Osteocyte (in vitro differentiated cells): ENCODE results near the gene MRTFA. TPM values are rescaled to one million over a fixed set of nuclear protein-coding genes. Genes with fewer than 3 reads are reported as not detected.
A peak's percentile ranks its signal among the peaks of the same experiment; 100 is the strongest.

Experiments used
- DNase-seq: peaks from one replicate; pipeline ENCODE4 v3.0.0; 2021; ENCODE audit warnings: mixed read lengths; ENCODE audit not compliant: unreplicated experiment; ENCODE audit errors: extremely low spot score
- H3K27ac Mint-ChIP-seq: one replicate; pipeline ENCODE4 v1.8.0; 2021; ENCODE audit warnings: mild to moderate bottlenecking, mixed read lengths; ENCODE audit not compliant: unreplicated experiment
- H3K27me3 Mint-ChIP-seq: one replicate; pipeline ENCODE4 v1.8.0; 2021; ENCODE audit warnings: mixed read lengths; ENCODE audit not compliant: unreplicated experiment
- H3K36me3 Mint-ChIP-seq: one replicate; pipeline ENCODE4 v1.8.0; 2021; ENCODE audit warnings: mixed read lengths; ENCODE audit not compliant: unreplicated experiment
- H3K4me1 Mint-ChIP-seq: one replicate; pipeline ENCODE4 v1.8.0; 2021; ENCODE audit warnings: mixed read lengths; ENCODE audit not compliant: unreplicated experiment
- H3K4me3 Mint-ChIP-seq: one replicate; pipeline ENCODE4 v1.8.0; 2021; ENCODE audit warnings: mild to moderate bottlenecking, moderate library complexity, mixed read lengths; ENCODE audit not compliant: unreplicated experiment
- H3K9me3 Mint-ChIP-seq: one replicate; pipeline ENCODE4 v1.8.0; 2021; ENCODE audit warnings: mixed read lengths; ENCODE audit not compliant: unreplicated experiment
- long read RNA-seq: library from polyadenylated mRNA; unstranded; transcript quantifications from one replicate; pipeline ENCODE4 v2.0.0, GENCODE V29; 2021
- total RNA-seq: library from RNA; stranded (reverse); gene quantifications from 2 replicates; pipeline ENCODE4 v1.2.1, GENCODE V29; 2021
- TF ChIP-seq, protein P1 (sequence below): fragments of 200-600 bp; sonication (generic); IDR thresholded peaks from 2 replicates; pipeline ENCODE4 v1.5.0; 2021; ENCODE audit warnings: antibody characterized with exemption, mild to moderate bottlenecking, moderate library complexity

The MRTFA gene
- 59.0 and 71.9 TPM in 2 replicates for total RNA-seq
- long read RNA-seq, partial matches to known transcripts, result 6 of 18 reads
- long read RNA-seq, other reads (novel, unspliced or antisense), result 11 of 18 reads

DNA sequence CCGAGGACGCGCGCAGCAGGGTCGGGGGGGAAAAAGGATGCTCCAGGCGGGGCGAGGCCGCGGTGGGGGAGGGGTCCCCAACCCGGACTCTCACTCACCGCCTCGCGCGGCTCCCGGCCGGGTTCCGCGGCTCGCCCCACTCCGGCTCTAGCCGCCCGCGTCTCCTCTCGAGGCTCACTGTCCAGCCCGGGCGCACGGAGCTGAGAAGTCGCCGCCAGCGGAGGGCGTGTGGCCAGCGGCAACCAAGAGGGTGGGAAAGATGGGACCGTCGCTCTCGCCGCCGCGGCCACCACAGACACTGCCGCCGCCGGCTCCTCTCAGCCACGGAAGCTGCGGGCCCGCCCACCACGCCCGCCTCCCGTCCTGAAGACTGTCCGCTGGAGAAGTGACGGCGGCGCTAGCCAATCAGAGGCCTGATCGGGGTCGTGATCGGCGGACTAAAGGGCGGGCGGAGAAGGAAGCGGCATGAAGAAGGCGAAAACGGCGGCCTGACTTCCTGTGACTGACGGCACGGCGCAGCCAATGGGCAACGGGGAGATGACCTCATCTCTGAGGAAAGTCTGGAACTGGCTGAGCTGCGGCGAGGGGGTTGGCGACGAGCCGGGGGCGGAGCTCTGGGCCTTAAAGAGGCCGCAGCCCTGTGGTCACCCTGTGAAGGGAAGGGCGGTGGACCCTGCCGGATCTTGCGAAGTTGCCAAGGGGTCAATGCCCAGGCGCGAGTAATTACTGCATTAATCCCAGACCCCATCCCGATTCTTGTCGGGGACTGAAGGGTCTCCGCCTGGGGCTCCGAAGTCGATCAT is at the start of gene MRTFA:
Gene MRTFA, minus strand, starts transcription at position 340 of the 803 bp plus-strand sequence.
- Mint-ChIP-seq H3K4me3 (peak within 1 kb of the TSS; percentile 90), H3K27ac (peak within 1 kb of the TSS; percentile 97), H3K27me3 (no peaks in the 10 kb centered on the region), H3K4me1 (peaks cover 36% of the 10 kb centered on the region), H3K9me3 (no peaks in the 10 kb centered on the region), H3K36me3 (no peaks in the 10 kb centered on the region)
- TF ChIP-seq, protein P1, sequence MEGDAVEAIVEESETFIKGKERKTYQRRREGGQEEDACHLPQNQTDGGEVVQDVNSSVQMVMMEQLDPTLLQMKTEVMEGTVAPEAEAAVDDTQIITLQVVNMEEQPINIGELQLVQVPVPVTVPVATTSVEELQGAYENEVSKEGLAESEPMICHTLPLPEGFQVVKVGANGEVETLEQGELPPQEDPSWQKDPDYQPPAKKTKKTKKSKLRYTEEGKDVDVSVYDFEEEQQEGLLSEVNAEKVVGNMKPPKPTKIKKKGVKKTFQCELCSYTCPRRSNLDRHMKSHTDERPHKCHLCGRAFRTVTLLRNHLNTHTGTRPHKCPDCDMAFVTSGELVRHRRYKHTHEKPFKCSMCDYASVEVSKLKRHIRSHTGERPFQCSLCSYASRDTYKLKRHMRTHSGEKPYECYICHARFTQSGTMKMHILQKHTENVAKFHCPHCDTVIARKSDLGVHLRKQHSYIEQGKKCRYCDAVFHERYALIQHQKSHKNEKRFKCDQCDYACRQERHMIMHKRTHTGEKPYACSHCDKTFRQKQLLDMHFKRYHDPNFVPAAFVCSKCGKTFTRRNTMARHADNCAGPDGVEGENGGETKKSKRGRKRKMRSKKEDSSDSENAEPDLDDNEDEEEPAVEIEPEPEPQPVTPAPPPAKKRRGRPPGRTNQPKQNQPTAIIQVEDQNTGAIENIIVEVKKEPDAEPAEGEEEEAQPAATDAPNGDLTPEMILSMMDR, result no peak
- peak; percentile 100 for DNase-seq

DNA sequence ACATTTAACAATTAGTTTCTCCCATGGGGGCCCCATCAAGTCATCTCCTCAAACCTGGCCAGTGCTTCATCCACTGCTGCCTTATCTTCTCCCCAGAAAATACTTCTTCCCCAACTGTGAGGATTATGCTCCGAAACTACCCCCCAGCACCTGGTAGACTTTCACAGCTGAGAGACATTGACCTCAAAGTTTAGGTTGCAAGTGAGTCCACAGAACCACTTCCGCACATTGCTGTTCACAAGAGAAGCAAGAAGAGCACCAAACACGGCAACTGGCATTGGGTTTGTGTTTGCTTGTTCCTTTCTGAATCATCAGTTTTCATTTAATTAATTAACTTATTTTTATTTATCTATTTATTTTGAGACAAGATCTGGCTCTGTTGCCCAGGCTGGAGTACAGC is 48.9 kb upstream of the MRTFA start:
- H3K9me3 Mint-ChIP-seq, result no peaks in the 10 kb centered on the region
- DNase-seq, result no peak
- no peaks in the 10 kb centered on the region for H3K36me3 Mint-ChIP-seq
- H3K27ac Mint-ChIP-seq, result no peak overlapping the region
- no peaks in the 10 kb centered on the region for H3K27me3 Mint-ChIP-seq
- H3K4me3 Mint-ChIP-seq, result no peak overlapping the region
- H3K4me1 Mint-ChIP-seq, result peaks cover 16% of the 10 kb centered on the region
- TF ChIP-seq, protein P1, result no peak

DNA sequence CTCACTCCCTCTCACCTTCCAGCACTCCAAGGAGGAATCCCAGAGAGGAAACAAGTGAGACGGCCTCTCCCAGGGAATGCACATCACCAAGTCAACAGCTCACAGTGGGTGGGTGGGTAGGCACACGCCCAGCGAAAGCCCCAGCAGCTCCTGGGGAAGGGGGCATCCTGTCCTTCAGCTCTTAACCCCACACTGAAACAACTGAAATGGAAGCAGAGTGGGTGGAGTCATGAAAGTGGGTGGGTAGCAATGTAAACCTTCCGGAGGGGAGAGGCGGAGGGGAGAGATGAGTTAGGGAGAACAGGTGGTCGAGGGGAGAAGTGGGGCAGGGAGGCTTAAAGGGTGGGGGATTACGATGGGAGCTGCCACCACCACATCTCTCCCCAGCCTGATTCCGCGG is 48.2 kb upstream of the MRTFA start:
- TF ChIP-seq, protein P1, result no peak

DNA sequence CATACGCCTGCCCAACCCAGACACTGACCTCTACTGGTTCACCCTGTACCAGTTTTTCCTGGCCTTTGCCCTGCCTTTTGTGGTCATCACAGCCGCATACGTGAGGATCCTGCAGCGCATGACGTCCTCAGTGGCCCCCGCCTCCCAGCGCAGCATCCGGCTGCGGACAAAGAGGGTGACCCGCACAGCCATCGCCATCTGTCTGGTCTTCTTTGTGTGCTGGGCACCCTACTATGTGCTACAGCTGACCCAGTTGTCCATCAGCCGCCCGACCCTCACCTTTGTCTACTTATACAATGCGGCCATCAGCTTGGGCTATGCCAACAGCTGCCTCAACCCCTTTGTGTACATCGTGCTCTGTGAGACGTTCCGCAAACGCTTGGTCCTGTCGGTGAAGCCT is 44.9 kb upstream of the MRTFA start:
- DNase-seq, result no peak
- TF ChIP-seq, protein P1, result no peak
- Mint-ChIP-seq H3K9me3 (no peaks in the 10 kb centered on the region), H3K36me3 (no peaks in the 10 kb centered on the region), H3K27ac (no peak overlapping the region), H3K27me3 (no peaks in the 10 kb centered on the region), H3K4me3 (no peak overlapping the region), H3K4me1 (peaks cover 30% of the 10 kb centered on the region)

More for the DNA sequence above, 48.2 kb upstream of the MRTFA start:
- H3K27me3 Mint-ChIP-seq, result no peaks in the 10 kb centered on the region
- no peaks in the 10 kb centered on the region for H3K9me3 Mint-ChIP-seq
- H3K4me3 Mint-ChIP-seq, result no peak overlapping the region
- H3K36me3 Mint-ChIP-seq, result no peaks in the 10 kb centered on the region
- H3K4me1 Mint-ChIP-seq, result peaks cover 22% of the 10 kb centered on the region
- DNase-seq, result no peak
- H3K27ac Mint-ChIP-seq, result no peak overlapping the region

DNA sequence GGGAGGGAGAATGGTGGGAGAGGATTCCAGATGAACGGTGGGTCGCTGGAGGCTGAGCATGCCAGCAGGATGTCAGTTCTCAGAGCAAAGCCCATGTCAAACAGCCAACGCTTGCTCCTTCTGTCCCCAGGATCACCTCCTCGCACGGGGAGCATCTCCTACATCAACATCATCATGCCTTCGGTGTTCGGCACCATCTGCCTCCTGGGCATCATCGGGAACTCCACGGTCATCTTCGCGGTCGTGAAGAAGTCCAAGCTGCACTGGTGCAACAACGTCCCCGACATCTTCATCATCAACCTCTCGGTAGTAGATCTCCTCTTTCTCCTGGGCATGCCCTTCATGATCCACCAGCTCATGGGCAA is 44.3 kb upstream of the MRTFA start:
- H3K27ac Mint-ChIP-seq, result no peak overlapping the region
- no peaks in the 10 kb centered on the region for H3K27me3 Mint-ChIP-seq
- no peak for DNase-seq
- H3K9me3 Mint-ChIP-seq, result no peaks in the 10 kb centered on the region
- TF ChIP-seq, protein P1, result no peak
- H3K36me3 Mint-ChIP-seq, result no peaks in the 10 kb centered on the region
- H3K4me1 Mint-ChIP-seq, result peaks cover 30% of the 10 kb centered on the region
- no peak overlapping the region for H3K4me3 Mint-ChIP-seq
